Stimulated activated CD4-positive, alpha-beta T cell treated with anti-CD3 and anti-CD28 coated beads, Interleukin-1b, Interleukin-23, amount 100 ng/mL, for 1 hour (primary cell): ENCODE results near the gene GRXCR1.
A peak's percentile ranks its signal among the peaks of the same experiment; 100 is the strongest.

ENCODE experiments used
- DNase-seq, 2 donors: peaks; one replicate each; pipeline ENCODE4 v3.0.0-alpha.2; 2020; ENCODE audit warnings: low read depth in 2 of 2

The GRXCR1 gene

DNA sequence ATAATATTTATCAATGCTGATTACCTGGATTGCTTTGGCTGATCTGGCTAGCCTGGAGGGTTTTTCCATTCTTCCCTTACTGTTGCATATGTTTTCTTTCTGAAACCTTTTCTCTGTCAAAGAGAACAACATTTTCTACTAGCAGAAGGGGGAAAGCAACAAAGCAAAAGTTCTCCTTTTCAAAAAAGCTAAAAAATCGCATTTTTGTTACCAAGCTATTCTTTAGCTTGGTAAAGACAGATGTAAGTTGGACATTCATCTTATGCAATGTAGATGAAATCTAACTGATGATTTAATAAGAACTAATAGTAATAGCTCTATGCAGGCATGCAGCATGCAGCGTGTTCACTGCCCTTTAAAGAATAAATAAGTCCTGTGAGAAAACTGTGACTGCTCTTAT lies at the start of gene GRXCR1:
Gene GRXCR1, plus strand, starts transcription at position 301 of the 400 bp plus-strand sequence. CDS start 554 bp downstream, outside the sequence.
- DNase-seq, result no peak

DNA sequence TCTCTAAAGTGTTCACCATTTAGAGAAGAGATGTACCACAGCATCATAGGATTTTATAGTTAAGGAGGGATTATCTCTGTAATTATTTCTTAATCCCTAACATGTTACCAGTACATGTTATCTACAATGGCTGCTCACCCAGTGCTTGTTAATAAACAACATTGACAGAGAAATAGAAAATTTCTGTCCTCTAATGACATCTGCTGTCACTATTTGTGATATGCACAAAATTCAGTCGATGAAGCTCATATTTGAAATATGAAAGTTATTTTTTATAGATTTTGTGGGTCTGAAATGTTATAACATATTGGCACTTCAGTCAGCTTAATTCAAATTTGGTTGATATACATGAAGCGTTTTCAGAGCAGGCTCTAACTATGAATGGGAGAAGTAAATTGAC lies 48.8 kb upstream of the GRXCR1 start:
- no peak for DNase-seq

DNA sequence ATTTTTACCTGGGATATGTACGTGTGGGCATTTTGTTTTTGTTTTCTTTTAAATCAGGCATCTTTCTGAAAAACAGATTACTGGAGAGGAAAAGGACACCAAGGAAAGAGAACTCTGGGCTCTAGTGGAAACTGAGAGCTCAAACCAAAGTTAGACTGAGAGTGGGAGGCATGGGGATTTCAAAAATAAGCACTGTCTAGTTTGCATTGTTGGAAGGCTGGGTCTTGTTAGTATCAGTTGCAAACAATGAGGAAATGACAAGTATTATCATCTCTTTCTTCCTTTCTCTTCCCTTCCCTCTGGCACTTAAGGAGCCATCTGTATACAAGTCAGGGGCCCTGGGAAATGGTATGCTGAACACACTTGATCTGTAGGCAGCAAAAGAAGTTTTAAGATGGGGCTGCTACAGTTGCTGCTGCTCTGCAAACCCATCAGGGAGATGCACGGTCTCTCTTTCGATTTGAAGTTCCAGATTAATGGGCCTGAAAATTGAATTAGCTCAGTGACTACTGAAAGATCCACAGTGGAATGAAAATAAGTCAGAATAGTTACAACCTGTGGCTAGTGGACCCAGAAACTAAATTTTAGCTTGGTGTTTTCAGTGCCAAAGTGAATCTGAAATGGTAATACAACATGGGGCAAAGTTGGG lies 48.0 kb upstream of the GRXCR1 start:
- DNase-seq, result no peak

DNA sequence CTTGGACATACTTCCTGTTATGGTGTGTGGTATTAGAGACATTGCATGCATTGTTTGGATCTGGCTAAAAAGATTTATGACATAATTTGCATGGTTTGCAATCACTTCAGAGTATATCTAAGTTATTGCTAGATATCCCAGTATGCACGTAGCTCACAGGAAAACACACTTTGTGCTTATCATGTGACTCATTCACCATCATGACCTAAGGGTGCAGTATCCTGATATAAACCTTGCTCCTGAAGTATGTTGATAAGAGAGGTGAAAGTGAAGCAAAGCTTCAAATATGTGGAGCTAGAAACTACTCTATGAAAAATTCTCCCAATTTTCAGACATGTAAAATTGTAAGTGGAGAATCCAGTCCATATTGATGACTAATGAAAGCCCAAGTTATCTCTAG lies 46.9 kb upstream of the GRXCR1 start:
- no peak for DNase-seq

DNA sequence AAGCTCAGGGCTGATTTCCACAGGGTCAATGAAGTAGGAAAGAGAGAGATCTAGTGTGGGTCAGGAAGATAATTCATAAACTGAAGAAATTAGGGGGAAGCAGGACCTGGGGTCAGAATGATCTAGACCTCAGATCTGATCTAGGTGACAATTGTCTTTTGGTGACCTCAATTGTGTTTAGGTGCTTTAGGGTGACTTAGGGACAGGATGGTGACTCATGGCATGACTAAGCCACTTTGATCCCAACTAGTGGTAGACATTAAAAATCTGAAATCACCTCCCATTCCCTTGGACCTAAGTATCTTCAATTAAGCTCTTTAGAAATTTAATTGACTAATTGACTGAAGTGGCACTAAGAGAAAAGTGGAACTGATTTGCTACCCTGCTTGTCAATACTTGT lies 36.7 kb upstream of the GRXCR1 start:
- no peak for DNase-seq

DNA sequence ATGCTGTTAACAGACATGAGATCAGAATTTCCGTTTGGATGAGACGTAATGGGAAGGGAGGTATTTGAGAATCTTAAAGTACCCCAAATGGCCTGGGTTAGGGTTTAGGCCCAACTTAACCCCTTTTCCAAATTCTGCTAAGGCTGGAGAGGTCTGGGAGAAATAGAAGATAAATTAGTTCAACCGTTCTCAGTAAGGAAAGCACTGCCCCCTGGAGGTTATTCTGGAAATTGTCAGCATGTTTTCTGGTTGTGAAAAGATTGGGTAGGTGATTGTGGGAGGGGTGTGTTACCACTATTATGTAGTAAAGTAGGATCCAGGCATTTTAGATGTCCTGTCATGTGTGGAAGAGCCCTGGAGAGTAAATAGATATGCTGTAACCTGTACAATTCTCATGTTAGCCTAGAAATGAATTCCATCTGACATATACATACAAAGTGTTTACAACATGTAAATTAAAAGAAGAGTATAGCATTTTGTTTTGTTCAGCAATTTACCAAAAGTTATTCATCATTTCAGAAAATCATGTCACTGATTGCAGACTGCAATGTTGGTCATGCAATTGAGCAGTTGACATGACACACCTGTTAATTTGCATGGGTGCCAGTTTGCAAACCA lies 26.8 kb upstream of the GRXCR1 start:
- DNase-seq, result peak in 1 of 2 donors; percentile 14

DNA sequence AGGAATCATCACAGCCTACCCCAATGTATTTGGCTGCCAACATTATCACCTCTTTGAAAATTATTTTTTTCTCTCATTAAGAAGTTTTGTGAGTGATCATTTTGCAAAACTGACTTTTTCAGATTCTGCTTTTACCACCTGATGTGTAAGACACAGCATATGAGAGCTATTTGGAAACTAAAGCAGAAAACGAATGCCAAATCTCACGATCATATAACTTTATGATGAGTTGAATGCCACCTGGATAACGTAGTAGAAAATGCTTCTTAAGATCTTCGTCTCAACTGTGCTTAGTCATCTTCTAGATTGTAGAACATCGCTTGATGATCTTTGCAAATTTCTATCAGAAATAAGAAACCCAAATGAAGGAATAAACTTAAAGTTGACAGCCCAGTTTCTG lies 21.3 kb upstream of the GRXCR1 start:
- no peak for DNase-seq

DNA sequence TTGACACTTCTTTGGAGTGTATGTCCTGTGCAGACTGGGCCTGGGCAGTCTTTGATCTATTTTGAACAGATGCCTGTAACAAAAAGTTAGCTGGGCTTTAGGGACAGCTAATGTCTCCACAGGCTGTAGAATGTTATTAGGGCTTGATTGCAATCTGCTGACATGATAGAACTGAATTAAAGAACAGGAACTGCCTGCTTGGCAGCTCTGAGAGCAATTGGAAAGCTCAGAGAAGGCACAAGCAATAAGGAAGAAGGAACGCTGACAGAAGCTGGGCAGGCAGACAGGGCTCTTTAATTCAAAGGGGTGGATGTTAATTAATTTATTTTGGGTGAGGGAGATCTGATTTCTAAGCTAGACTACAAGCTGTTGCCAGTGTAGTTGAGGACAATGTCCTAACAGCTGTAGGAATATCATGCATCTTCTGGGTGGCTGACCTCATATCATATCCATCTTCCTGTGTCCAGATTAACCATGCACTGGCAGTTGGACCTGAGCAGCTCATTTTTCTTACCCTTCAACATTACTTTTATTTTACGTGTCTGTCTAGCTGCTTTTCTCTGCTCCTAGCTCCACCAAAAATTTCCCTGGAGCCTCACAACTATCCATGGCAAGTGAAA lies 20.7 kb upstream of the GRXCR1 start:
- DNase-seq, result no peak

DNA sequence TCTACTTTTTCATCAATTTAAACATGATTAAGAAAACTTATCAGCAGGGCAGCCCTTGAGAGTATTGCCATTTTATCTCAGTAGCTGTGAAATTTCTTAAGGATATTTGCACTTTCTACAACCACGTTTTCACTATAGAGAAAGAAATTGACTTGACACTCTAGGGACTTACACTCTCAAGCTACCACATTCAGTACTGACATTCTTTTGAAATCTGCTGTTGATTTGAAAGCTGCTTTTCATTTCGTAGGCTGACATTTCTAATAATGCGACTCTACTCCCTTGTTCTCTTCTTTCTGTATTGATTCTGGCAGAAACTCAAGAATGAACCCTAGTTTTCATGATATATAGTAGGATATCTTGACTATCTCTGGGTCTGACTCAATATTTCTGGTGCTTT lies 13.7 kb upstream of the GRXCR1 start:
- no peak for DNase-seq

DNA sequence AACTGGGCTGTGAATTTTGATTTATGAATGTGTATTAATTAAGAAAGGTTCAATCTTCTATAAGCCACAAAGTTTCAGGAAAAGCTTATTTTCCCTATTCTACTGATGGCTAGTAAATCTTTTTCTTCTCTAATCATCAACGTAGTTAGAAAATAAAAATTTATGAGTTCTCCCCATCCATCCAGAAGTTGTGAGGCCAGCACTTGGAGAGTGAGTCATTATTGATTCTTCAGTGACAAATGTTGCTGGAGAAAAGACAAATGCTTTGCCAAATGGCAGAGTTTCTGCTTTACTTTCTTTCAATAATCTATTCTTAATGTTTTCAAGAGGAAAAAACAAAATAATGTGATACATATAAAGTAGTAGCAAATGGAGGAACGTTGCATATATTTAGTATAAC lies 11.3 kb upstream of the GRXCR1 start:
- no peak for DNase-seq

DNA sequence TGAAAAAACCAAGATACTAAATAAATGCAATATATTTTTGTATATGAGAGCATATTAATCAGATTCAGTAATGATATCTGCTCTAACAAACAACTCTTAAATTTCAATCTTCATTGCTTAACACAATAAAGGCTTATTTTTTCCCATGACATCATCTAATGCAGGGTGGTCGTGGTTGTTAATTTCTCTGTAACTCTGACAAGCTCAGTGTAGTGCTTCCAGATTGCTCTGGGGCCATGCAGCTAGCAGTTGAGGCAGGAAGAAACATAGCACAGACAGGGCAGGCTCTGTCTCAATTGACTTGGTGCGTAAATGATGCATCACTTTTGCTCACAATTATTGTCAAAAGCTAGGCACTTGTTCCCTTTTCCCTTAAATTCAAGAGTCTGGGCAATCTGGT lies 869 bp upstream of the GRXCR1 start:
- no peak for DNase-seq

DNA sequence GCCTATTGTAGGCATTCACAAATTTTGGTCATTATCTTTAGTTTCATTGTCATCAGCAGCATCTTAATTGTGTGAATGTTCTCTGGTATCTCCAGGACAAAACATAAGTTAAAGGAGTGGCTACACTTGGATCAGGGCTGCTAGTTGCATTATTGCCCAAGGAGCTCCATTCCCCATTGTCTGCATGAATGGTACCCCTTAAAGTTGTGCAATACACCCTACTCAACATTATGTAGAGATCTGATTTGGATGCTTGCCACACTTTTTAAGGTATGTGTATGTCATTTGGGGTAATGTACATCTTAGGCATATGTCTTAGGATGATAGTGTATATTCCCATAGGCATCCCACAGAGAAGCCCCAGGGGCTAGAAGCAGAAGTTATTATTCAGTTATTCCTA lies 2.9 kb downstream of the GRXCR1 start:
- DNase-seq, result no peak

DNA sequence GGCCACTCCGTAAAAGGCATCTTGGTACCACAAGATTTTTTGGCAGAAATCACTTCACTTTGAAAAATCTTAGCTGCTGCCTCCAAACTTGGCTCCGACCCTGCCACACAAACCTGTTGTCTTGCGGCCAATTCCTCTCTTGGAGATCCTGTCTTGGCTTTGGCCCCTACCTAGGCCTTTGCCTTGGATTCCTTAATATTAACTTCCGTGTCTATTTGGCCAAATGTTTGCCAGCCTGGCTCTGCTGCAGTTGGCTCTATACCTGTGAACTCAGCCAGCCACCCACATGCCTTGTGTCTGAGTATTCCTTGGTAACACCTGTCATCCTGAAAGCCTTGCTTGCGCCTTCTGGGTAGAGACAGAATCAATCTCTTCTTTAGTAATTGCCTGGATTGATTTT lies 12.5 kb downstream of the GRXCR1 start:
- no peak for DNase-seq

DNA sequence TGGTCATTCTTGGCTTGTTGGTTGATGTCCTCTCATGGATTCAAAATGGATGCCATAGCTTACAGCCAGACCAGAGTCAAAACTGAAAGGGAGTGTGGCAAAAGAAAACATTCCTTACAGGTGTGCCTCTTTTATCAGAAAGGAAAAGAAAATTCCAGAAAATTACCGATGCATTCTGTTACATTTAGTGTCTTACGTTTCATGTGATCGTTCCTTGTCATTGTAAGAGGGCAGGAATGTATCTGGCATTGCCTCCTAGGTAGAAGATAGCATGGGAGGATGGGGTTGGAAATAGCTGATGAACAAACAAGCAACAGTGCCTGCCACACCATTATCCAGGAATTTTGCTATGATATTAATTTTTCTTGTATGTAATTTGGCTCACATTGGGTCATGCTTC lies 13.1 kb downstream of the GRXCR1 start:
- DNase-seq, result no peak

DNA sequence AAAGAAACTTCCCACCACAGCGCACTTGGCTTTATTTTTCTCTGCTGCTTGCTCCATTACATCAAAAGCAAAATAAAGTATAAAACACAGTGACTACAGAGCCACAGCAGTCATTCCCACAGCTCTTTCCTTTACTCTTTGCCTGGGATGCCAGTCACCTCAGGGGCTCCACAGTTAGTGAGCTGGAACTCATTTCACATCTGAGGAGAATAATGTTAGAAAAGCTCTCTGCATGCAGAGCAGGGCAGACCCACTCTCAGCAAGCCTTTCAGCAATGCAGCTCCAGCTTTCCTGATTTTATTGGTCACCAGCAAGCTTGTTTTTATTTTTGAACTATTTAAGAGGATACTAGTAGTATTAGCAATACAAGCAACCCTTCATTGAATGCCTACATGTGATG lies 13.8 kb downstream of the GRXCR1 start:
- no peak for DNase-seq

DNA sequence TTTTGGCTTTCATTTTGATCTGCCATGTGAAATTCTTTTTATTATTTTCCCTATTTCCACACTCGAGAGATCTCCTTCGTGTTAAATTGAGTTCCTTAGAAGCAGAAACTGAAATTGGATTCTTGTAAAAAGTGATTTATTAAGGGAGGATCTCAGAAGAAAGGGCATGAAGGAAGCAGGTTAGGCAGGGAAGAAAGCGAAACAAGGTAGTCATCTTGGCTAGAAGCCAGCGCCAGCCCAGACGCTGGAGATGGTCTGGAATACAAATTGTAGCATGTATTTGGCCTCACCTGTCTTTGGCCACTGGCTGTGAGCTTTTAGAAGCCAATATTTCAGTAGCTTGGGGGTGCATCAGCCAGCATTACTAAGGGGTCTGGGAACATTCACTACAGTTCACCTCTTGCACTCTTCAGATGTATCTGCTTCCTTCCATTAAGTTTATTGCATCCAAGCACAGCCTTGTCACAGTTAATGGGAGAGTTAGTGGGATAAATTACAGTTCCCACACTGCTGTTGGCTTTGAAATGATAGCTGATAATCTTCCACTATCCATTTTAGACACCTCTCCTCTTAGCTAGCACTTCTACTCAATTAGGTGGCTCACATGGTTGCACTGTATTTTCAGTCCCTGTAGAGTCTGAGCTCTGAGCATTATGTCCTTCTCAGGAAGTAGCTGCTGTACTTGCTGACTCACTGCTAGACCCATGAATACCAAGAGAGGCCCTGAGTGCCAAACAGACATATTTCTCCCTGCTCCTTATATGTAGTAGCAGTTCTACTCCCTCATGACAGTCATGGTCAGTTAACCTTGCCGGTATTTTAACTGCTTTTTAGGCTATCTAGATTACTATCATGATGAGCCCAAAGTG lies 14.6 kb downstream of the GRXCR1 start:
- no peak for DNase-seq

DNA sequence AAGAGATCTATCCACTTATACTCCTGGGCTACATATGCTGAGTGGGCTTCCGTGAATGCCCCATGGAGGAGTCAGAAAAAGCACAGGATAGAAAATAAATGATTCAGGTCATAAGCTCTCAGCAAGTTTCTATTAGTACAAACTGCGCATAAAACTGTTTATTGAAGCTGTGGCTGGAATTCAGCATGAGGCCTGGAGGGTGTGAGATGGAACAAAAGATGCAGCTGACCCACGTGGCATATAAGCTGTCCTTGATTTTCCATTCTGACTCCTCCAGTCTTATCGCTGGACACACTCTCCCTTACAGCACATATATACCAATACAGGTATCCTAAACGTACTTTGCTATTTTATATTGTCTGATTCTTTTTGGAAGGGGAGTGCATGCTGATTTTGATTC lies 17.9 kb downstream of the GRXCR1 start:
- DNase-seq, result no peak

DNA sequence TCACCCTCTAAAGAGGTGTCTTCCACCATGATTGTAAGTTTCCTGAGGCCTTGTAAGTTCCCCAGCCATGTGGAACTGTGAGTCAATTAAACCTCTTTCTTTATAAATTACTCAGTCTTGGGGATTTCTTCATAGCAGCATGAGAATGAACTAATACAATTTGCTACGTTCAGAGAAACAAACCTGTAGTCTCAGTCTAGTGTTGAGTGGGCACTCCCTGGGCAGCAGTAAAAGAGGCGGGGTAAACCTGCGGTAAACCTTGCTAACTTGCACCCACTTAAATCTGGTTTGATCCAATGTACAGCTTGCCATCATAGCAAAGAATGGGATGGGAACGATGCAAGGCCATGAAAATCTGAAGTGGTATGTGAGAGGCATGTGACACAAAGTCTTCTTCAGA lies 22.4 kb downstream of the GRXCR1 start:
- DNase-seq, result no peak

DNA sequence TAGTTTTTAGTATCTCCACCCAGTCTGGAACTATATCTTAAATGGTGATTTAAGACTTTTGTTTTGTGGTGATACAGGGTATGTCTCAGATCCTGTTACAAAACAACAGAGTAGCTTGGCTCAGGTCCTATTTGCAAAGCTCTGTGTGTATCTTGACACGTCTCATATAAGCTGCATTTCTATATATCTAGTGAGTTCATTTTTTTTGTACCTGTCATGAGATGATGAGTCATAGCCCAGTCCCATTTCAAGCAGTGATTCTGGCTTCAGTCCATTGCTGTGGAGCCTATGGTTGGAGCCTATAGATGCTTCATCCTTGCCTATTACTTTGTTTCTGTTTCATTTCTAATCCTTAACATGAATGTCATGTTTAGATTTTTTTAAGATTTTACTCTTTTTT lies 23.0 kb downstream of the GRXCR1 start:
- no peak for DNase-seq

DNA sequence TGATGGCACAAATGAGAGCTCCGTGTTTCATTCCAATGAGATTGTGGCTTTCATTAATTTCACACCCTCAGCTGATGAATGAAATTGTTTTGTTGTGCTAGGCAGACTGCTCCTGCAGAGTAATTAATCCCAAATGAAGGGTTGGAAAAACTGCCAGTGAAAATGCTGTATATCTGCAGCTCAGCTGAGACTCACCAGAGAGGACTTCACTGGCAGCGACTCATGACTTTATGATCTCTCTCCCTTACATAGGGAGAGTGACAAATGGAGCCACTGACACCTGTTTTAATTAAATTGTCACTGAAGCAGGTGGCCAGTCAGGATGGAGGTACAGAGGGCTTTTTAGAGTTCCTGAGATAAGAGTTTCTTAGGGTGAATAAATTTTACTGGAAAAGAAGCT lies 24.8 kb downstream of the GRXCR1 start:
- no peak for DNase-seq

DNA sequence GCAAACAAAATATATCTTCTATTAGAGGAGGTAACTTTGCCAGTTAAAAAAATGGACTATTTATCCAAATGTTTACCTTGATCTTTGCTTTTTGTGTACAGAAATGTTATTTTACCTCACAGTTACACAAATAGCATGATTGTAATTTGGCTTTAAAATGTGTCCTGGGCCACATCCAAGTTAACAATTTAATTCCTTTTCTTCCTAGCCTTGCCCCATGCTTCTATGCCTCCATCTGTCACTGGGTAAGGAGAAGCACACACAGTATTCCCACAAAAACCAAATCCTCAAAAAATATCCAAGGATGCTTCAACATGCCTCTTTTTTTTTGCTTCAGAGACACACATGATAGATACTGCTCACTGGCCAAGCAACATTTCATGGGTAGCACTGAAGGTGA lies 30.9 kb downstream of the GRXCR1 start:
- no peak for DNase-seq

DNA sequence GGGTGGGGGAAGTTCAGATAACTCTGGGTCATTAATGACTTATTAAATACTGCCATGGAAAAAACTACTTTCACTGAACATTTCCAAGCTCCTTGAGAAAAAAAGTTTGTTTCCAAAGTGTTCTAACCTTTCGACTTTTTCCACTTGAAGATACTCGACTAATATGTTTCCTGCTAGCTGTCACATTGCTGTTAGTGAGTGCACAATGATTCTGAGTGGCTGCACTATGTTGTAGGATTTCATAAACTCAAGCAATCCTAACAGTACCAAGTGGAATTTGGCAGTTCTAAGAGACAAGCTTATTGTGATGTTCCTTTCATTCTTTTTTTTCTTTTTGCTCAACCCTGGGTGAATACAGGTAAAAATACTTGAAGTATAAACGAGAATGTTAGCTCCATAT lies 33.4 kb downstream of the GRXCR1 start:
- DNase-seq, result no peak

DNA sequence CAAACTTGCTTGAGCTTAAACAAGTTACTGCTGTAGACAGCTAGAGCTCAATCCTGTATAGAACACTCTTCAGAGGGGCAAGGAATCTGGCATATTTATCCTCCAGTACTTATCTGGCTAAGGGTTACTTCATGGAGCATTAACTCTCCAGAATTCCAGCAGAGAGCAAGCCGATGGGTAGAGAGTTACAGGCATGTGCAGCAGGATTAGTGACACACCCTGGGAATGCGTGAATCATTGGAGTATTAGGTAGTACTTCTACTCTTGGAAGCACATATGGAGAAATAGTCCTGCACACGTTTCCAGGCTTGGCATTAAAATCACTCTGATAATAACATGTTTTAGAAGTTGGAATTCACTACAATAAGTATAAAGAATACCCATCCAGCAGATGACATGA lies 35.4 kb downstream of the GRXCR1 start:
- no peak for DNase-seq
